ENCODE measurements around the gene MGRN1.
A peak's percentile ranks its signal among the peaks of the same experiment; 100 is the strongest.

The MGRN1 gene

GRCh38 chr16:4606354-4606753 is 18.3 kb upstream of the MGRN1 start:
- peak; percentile 72 for DNase-seq

GRCh38 chr16:4607841-4608703 is 16.6 kb upstream of the MGRN1 start:
- DNase-seq = no peak

GRCh38 chr16:4608704-4608980 is 16.0 kb upstream of the MGRN1 start:
- DNase-seq = no peak

GRCh38 chr16:4609200-4610010 is 15.2 kb upstream of the MGRN1 start:
- no peak for DNase-seq

- DNase-seq = no peak
These were observed 14.3 kb upstream of the MGRN1 start for GRCh38 chr16:4610011-4611005.

GRCh38 chr16:4611337-4612021 is 13.1 kb upstream of the MGRN1 start:
- DNase-seq = no peak

- DNase-seq = no peak
These were observed 12.1 kb upstream of the MGRN1 start for GRCh38 chr16:4612474-4612931.

- DNase-seq = no peak
These were observed 11.5 kb upstream of the MGRN1 start for GRCh38 chr16:4612977-4613635.

- DNase-seq = no peak
These were observed 10.7 kb upstream of the MGRN1 start for GRCh38 chr16:4613636-4614570.

- peak; percentile 90 for DNase-seq
These were observed 9.8 kb upstream of the MGRN1 start, which contains the start of gene UBALD1 for GRCh38 chr16:4614571-4615383. Gene UBALD1 (minus strand): TSS chr16:4614888. CDS start chr16:4614797, 91 bp downstream.

GRCh38 chr16:4615384-4616046 is 9.1 kb upstream of the MGRN1 start:
- DNase-seq = no peak

GRCh38 chr16:4616047-4616811 is 8.4 kb upstream of the MGRN1 start:
- peak; percentile 99 for DNase-seq

GRCh38 chr16:4617880-4618279 is 6.7 kb upstream of the MGRN1 start:
- DNase-seq = no peak

GRCh38 chr16:4618645-4619418 is 5.8 kb upstream of the MGRN1 start:
- DNase-seq = no peak

- no peak for DNase-seq
These were observed 1.0 kb upstream of the MGRN1 start for GRCh38 chr16:4623593-4623992.

- DNase-seq = no peak
These were observed 367 bp downstream of the MGRN1 start for GRCh38 chr16:4624827-4625559.
